AG04450 (cell line): ENCODE results near the gene TBX19. TPM values are rescaled to one million over a fixed set of nuclear protein-coding genes. Genes with fewer than 3 reads are reported as not detected.

ENCODE experiments used
- CTCF ChIA-PET: fragments of 300-600, 350-600 bp; formaldehyde crosslinking; extraction: SDS; loops from one replicate; lab custom pipeline; 2022; ENCODE audit warnings: antibody characterized with exemption, inconsistent platforms; lab: Charles Lee
- POLR2A ChIA-PET: fragments of 350-600 bp; formaldehyde crosslinking; extraction: SDS; loops from one replicate; lab custom pipeline; 2021; ENCODE audit warnings: antibody characterized with exemption, inconsistent platforms; lab: Yijun Ruan, JAX
- DNase-seq: peaks from one replicate; pipeline ENCODE4 v3.0.0-alpha.2; 2011; ENCODE audit warnings: low read depth, low spot score
- H3K27ac ChIP-seq: one replicate; pipeline ENCODE4 v1.5.1; 2012; ENCODE audit warnings: low read depth, low read length, control low read depth
- H3K27me3 ChIP-seq: one replicate; pipeline ENCODE4 v1.6.0; 2012; ENCODE audit warnings: low read length; ENCODE audit not compliant: control insufficient read depth, insufficient read depth
- H3K4me3 ChIP-seq: 2 replicates; pipeline ENCODE4 v1.5.1; 2011; ENCODE audit warnings: mild to moderate bottlenecking, low read depth, low read length, control low read depth
- H3K9me3 ChIP-seq: 2 replicates; pipeline ENCODE4 v1.5.1; 2012; ENCODE audit warnings: low read length; ENCODE audit not compliant: control insufficient read depth, insufficient read depth
- CTCF ChIP-seq: IDR thresholded peaks from 2 replicates; pipeline ENCODE4 v1.5.1; 2011; ENCODE audit warnings: low read depth, low read length, control low read depth, inconsistent platforms
- polyA plus RNA-seq: library from polyadenylated mRNA; depleted of rRNA; stranded (reverse); fragments of >200 nt; gene quantifications from 2 replicates; pipeline ENCODE4 v1.2.3, GENCODE V29; 2011

Gene TBX19
- polyA plus RNA-seq, 1 experiment, result 1.3 TPM

GRCh38 chr1:168236836-168237611, 43.7 kb upstream of the TBX19 start:
- Histone ChIP-seq H3K27me3 (no peaks in the 10 kb centered on the region), H3K9me3 (no peaks in the 10 kb centered on the region), H3K4me3 (no peak overlapping the region), H3K27ac (no peak overlapping the region)
- no peak for DNase-seq
- ChIA-PET CTCF (interaction anchor here (1.2 to 4.1 kb wide), 3 partner anchors 21 to 106 kb away, joined by 3 to 37 read pairs (median 4); no protein-coding TSS in a partner anchor), POLR2A (no interaction called here)
- no peak for TF ChIP-seq CTCF

- no peak overlapping the region for H3K4me3 ChIP-seq
- TF ChIP-seq CTCF, result no peak
- no peaks in the 10 kb centered on the region for H3K27me3 ChIP-seq
- POLR2A ChIA-PET, result no interaction called here
- H3K27ac ChIP-seq, result no peak overlapping the region
- H3K9me3 ChIP-seq, result no peaks in the 10 kb centered on the region
- CTCF ChIA-PET, result interaction anchor here (0.6 to 1.6 kb wide), 3 partner anchors 9 to 98 kb away, joined by 3 to 4 read pairs (median 3); no protein-coding TSS in a partner anchor
- no peak for DNase-seq
Measured at GRCh38 chr1:168243198-168243597, 37.5 kb upstream of the TBX19 start.

GRCh38 chr1:168243636-168244212, 37.0 kb upstream of the TBX19 start:
- ChIA-PET CTCF (interaction anchor here (0.6 to 1.6 kb wide), 4 partner anchors 8 to 98 kb away, joined by 3 to 5 read pairs (median 4); no protein-coding TSS in a partner anchor), POLR2A (no interaction called here)
- no peak for TF ChIP-seq CTCF
- Histone ChIP-seq H3K9me3 (no peaks in the 10 kb centered on the region), H3K27me3 (no peaks in the 10 kb centered on the region), H3K4me3 (no peak overlapping the region), H3K27ac (no peak overlapping the region)
- DNase-seq, result no peak

GRCh38 chr1:168245042-168245441, 35.6 kb upstream of the TBX19 start:
- ChIA-PET POLR2A (no interaction called here), CTCF (interaction anchor here (0.8 kb wide), 1 partner anchor 100 kb away, joined by 3 read pairs; no protein-coding TSS in a partner anchor)

More at GRCh38 chr1:168245042-168245441, 35.6 kb upstream of the TBX19 start:
- Histone ChIP-seq H3K27me3 (no peaks in the 10 kb centered on the region), H3K9me3 (no peaks in the 10 kb centered on the region), H3K27ac (no peak overlapping the region), H3K4me3 (no peak overlapping the region)
- no peak for TF ChIP-seq CTCF
- no peak for DNase-seq
